GM12891 (cell line): ENCODE results near the gene FNBP1.

Experiments
- PAX5 ChIP-seq: IDR thresholded peaks from 2 replicates; pipeline ENCODE4 v1.6.1; 2011; ENCODE audit warnings: low read length, moderate library complexity, mild to moderate bottlenecking; ENCODE audit not compliant: insufficient read depth, severe bottlenecking
- POLR2A ChIP-seq: IDR thresholded peaks from 2 replicates; pipeline ENCODE4 v1.6.1; 2011; ENCODE audit warnings: low read depth, low read length, control low read depth
- POLR2AphosphoS5 ChIP-seq: IDR thresholded peaks from 2 replicates; pipeline ENCODE4 v1.6.1; 2011; ENCODE audit warnings: low read depth, low read length, control low read depth

DNA sequence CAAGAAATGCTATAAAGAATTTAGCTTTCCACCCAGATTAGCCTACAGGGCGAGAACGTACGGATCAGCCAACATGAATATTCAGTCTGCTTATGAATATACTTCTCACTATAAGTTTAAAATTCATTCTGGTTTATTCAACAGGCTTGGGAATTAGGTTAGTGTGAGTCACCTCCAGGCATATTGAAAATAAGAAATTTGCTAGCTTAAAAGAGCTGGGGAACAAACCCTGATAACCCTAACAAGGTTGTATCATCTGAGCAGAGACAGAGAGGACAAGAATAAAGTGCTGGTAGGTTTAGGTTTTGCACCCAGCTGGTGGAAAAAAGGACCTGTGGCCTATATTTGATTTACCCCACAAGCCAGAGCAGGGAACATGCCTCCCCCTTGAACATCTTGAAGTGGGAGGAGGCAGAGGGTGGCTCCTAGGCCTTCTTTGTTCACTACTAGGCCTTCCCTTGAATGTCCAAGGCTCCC is 12.3 kb downstream of the FNBP1 start:
- TF ChIP-seq POLR2AphosphoS5 (no peak), POLR2A (no peak), PAX5 (no peak)
